GM21528 (cell line): ENCODE results near the gene NLN.
"Not testable (repeated sequence)": the region's sequence is repeated elsewhere in the genome, so short reads cannot be mapped to it uniquely, and the experiment has no call there.

ENCODE experiments used
- ATAC-seq: cut with Tn5 transposase; IDR thresholded peaks from one replicate; pipeline ENCODE4 v1.9.1; 2021; ENCODE audit warnings: mild to moderate bottlenecking, moderate library complexity; ENCODE audit not compliant: unreplicated experiment, low FRiP score

Gene NLN

GRCh38 chr5:65862384-65862783 is 140.4 kb downstream of the NLN start:
- no peak for ATAC-seq

- no peak for ATAC-seq
Observed at GRCh38 chr5:65863747-65864146, 141.7 kb downstream of the NLN start.

- no peak for ATAC-seq
Observed at GRCh38 chr5:65866837-65867521, 145.0 kb downstream of the NLN start.

DNA sequence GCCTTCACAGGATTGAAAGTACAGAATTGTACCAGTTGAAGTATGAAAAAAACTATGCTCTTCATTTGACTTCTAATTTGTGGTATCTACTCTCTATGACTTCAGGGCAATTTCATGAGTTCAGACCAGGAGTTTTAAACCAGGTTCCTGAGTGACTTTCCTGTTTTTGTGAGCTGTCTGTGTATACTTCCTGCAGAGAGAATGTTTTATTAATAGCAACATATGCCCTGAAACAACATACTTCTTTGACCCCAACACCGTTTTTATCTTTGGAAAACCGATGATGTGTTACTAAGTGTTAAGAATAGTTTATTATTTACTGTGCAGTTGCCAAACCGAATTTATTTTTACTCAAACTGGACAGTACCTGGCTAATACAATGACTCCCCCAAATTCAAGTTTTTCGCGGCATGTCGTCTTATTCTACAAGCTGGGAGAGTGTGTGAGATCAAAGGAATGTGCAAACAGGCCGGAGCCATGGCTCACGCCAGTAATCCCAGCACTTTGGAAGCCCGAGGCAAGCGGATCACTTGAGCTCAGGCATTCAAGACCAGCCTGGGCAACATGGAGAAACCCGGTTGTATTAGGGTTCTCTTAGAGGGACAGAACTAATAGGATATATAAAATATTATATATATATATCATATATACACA is 145.7 kb downstream of the NLN start:
- no peak for ATAC-seq

DNA sequence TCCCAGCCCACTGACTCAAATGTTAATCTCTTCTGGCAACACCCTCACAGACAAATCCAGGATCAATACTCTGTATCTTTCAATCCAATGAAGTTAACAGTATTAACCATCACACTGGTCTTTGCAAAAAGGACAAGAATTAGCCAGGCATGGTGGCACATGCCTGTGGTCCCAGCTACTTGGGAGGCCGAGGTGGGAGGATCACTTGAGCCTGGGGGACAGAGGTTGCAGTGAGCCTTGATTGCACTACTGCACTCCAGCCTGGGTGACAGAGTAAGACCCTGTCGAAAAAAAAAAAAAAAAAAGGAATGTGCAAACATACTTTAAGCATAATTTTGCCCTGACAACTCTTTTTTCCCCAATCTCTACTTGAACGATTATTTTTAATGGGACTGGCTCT is 146.5 kb downstream of the NLN start:
- ATAC-seq, result no peak

GRCh38 chr5:65871182-65871581 is 149.2 kb downstream of the NLN start:
- no peak for ATAC-seq

- not testable (repeated sequence) for ATAC-seq
Observed at GRCh38 chr5:65871776-65872175, 149.8 kb downstream of the NLN start.

- no peak for ATAC-seq
Observed at GRCh38 chr5:65873181-65873750, 151.3 kb downstream of the NLN start.

- ATAC-seq, result no peak
Observed at GRCh38 chr5:65874241-65874640, 152.2 kb downstream of the NLN start.

- no peak for ATAC-seq
Observed at GRCh38 chr5:65876496-65876895, 154.5 kb downstream of the NLN start.

- no peak for ATAC-seq
Observed at GRCh38 chr5:65876970-65877369, 155.0 kb downstream of the NLN start.
